Osteocyte (in vitro differentiated cells): ENCODE data around the gene GPRIN3. TPM values are rescaled to one million over a fixed set of nuclear protein-coding genes. Genes with fewer than 3 reads are reported as not detected.

ENCODE experiments used
- DNase-seq: peaks from one replicate; pipeline ENCODE4 v3.0.0; 2021; ENCODE audit warnings: mixed read lengths; ENCODE audit not compliant: unreplicated experiment; ENCODE audit errors: extremely low spot score
- H3K27ac Mint-ChIP-seq: one replicate; pipeline ENCODE4 v1.8.0; 2021; ENCODE audit warnings: mild to moderate bottlenecking, mixed read lengths; ENCODE audit not compliant: unreplicated experiment
- H3K27me3 Mint-ChIP-seq: one replicate; pipeline ENCODE4 v1.8.0; 2021; ENCODE audit warnings: mixed read lengths; ENCODE audit not compliant: unreplicated experiment
- H3K36me3 Mint-ChIP-seq: one replicate; pipeline ENCODE4 v1.8.0; 2021; ENCODE audit warnings: mixed read lengths; ENCODE audit not compliant: unreplicated experiment
- H3K4me1 Mint-ChIP-seq: one replicate; pipeline ENCODE4 v1.8.0; 2021; ENCODE audit warnings: mixed read lengths; ENCODE audit not compliant: unreplicated experiment
- H3K4me3 Mint-ChIP-seq: one replicate; pipeline ENCODE4 v1.8.0; 2021; ENCODE audit warnings: mild to moderate bottlenecking, moderate library complexity, mixed read lengths; ENCODE audit not compliant: unreplicated experiment
- H3K9me3 Mint-ChIP-seq: one replicate; pipeline ENCODE4 v1.8.0; 2021; ENCODE audit warnings: mixed read lengths; ENCODE audit not compliant: unreplicated experiment
- total RNA-seq: library from RNA; stranded (reverse); gene quantifications from 2 replicates; pipeline ENCODE4 v1.2.1, GENCODE V29; 2021
- TF ChIP-seq, protein P1 (sequence below): fragments of 200-600 bp; sonication (generic); IDR thresholded peaks from 2 replicates; pipeline ENCODE4 v1.5.0; 2021; ENCODE audit warnings: antibody characterized with exemption, mild to moderate bottlenecking, moderate library complexity

GPRIN3 gene
- total RNA-seq, 1 donor from 2014 or later, result not detected

DNA sequence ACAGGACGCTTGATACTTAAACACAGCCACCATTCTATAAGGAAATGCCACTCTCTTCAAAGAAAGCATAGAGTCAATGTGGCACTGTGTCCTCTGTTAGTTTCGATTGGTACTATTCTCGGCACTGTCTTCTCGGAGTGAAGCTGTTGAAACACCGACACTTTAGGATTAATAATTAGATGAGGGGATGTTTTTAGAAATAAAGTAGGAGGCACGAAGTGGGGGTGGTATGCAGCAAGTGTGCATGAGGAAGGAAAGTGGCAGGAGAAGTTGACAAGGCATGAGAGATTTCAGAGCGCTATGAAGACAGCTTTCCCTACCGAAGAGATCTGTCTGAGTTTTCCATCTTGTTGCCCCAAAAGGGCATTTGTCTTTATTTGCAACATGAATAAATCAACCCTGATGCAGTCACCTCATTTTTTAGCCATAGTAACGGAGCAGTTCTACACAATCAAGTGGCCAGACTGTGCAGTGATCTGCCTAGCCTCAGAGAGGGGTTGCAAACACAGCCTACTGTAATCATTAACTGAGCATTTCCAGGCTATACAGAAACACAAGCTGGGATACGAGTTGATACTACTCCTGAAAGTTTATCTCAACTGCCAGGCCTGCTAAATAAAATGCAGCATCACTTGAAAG lies 8.3 kb downstream of the GPRIN3 start:
- Mint-ChIP-seq H3K4me1 (peaks cover 3% of the 10 kb centered on the region), H3K36me3 (no peaks in the 10 kb centered on the region), H3K4me3 (no peak overlapping the region), H3K27ac (no peak overlapping the region), H3K9me3 (no peaks in the 10 kb centered on the region), H3K27me3 (peaks cover 32% of the 10 kb centered on the region)
- TF ChIP-seq, protein P1, sequence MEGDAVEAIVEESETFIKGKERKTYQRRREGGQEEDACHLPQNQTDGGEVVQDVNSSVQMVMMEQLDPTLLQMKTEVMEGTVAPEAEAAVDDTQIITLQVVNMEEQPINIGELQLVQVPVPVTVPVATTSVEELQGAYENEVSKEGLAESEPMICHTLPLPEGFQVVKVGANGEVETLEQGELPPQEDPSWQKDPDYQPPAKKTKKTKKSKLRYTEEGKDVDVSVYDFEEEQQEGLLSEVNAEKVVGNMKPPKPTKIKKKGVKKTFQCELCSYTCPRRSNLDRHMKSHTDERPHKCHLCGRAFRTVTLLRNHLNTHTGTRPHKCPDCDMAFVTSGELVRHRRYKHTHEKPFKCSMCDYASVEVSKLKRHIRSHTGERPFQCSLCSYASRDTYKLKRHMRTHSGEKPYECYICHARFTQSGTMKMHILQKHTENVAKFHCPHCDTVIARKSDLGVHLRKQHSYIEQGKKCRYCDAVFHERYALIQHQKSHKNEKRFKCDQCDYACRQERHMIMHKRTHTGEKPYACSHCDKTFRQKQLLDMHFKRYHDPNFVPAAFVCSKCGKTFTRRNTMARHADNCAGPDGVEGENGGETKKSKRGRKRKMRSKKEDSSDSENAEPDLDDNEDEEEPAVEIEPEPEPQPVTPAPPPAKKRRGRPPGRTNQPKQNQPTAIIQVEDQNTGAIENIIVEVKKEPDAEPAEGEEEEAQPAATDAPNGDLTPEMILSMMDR, result no peak
- no peak for DNase-seq

DNA sequence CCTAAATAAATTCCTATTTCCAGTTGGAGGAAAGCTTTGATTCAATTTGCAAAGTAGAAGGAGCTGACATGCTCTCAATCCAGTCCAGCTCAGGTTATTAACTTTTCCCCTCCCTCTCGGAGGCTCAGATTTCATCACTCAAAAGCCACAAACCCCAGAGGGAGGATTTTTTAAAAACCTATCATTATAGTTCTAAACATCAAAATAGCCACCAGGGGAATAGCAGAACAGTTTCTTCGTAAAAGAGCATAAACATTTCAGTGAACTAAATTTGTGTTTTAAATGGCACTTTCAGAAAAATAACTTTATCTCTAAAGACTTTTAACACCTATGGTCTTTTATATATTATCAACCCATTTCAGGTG lies 8.8 kb downstream of the GPRIN3 start:
- no peak for DNase-seq
- H3K9me3 Mint-ChIP-seq, result no peaks in the 10 kb centered on the region
- no peak overlapping the region for H3K4me3 Mint-ChIP-seq
- no peaks in the 10 kb centered on the region for H3K36me3 Mint-ChIP-seq
- H3K27ac Mint-ChIP-seq, result no peak overlapping the region
- peaks cover 3% of the 10 kb centered on the region for H3K4me1 Mint-ChIP-seq
- peaks cover 28% of the 10 kb centered on the region for H3K27me3 Mint-ChIP-seq
- TF ChIP-seq, protein P1, result no peak

DNA sequence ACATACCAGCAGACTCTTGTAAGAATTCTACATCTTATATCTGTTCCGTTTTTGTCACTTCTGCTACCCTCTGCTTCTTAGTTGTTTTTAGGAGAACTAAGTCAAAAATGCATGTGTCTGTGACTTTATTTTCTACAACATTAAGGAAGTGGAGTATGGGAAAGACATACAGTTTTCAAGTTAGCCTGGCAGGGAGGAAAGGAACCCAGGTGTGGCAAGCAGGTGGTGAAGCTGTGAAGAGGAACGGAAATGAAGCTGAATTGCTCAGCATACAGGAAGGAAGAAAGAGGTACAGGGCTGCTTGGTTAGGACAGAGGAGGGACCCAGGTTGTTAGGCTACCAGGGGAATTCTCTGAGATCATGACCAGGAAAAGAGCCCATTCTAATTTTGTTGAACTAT lies 9.4 kb downstream of the GPRIN3 start:
- H3K9me3 Mint-ChIP-seq, result no peaks in the 10 kb centered on the region

DNA sequence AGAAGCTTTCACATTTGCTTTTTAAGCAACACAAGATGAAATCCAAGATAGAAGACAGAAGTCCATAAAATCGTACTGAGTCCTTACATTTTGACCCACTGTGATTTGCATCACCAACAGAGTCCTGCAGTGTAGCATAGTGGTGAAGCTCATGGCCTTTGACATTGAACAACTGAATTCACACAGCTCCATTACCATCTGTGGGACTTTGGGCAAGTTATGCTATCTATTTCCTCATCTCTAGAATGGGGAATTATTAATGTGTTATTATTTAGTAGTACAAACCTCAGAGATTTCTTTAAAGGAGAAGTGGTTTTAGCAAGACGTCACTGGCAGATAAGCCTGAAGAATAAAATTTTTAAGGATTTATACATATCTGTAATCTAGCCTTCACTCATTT lies 10.7 kb downstream of the GPRIN3 start:
- H3K27ac Mint-ChIP-seq, result no peak overlapping the region
- H3K9me3 Mint-ChIP-seq, result no peaks in the 10 kb centered on the region

More for the DNA sequence above, 9.4 kb downstream of the GPRIN3 start:
- no peak for DNase-seq
- TF ChIP-seq, protein P1, result no peak
- H3K36me3 Mint-ChIP-seq, result no peaks in the 10 kb centered on the region
- no peak overlapping the region for H3K4me3 Mint-ChIP-seq
- H3K4me1 Mint-ChIP-seq, result peaks cover 3% of the 10 kb centered on the region
- H3K27ac Mint-ChIP-seq, result no peak overlapping the region
- peaks cover 30% of the 10 kb centered on the region for H3K27me3 Mint-ChIP-seq

DNA sequence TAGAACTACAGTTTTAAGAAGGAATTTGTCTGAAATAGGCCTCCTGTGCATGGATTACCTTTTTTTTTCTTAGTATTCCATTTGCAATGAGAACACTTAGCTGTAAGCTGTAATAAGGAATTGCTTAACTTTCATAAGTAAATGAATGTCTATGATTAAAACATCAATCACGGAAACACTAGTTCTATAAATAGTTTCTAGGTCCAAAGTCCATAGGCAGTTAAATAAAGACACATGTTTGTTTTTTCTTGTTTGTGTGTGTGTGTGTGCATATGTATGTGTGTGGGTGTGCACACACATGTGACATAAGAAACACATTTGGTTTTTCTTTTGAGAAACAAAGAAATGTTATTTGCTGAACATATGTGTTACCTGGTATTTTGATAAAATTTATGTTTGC lies 11.2 kb downstream of the GPRIN3 start:
- no peak for DNase-seq
- TF ChIP-seq, protein P1, result no peak
- H3K36me3 Mint-ChIP-seq, result no peaks in the 10 kb centered on the region
- H3K4me3 Mint-ChIP-seq, result no peak overlapping the region
- H3K9me3 Mint-ChIP-seq, result no peaks in the 10 kb centered on the region
- peaks cover 3% of the 10 kb centered on the region for H3K4me1 Mint-ChIP-seq
- H3K27me3 Mint-ChIP-seq, result peaks cover 26% of the 10 kb centered on the region
- no peak overlapping the region for H3K27ac Mint-ChIP-seq

More for the DNA sequence above, 10.7 kb downstream of the GPRIN3 start:
- TF ChIP-seq, protein P1, result no peak
- Mint-ChIP-seq H3K4me3 (no peak overlapping the region), H3K27me3 (peaks cover 29% of the 10 kb centered on the region), H3K36me3 (no peaks in the 10 kb centered on the region), H3K4me1 (peaks cover 3% of the 10 kb centered on the region)
- DNase-seq, result no peak
